K562 (cell line): ENCODE results near the gene ZMYND19. TPM values are rescaled to one million over a fixed set of nuclear protein-coding genes. Genes with fewer than 3 reads are reported as not detected.
A peak's percentile ranks its signal among the peaks of the same experiment; 100 is the strongest.

Experiments
- ATAC-seq: fragments of 200-7000 bp; cut with Tn5 transposase; 3 replicates; pipeline ENCODE4 v1.9.1; 2020; ENCODE audit warnings: moderate library complexity
- BruUV-seq: library from RNA; stranded (reverse); fragments of 400-500 nt; replicated peaks from 2 replicates; lab custom pipeline; 2021; lab: Mats Ljungman, UMichigan
- CTCF ChIA-PET: fragments of 300-600 bp; formaldehyde crosslinking; extraction: SDS; loops from one replicate; lab custom pipeline; 2021; ENCODE audit warnings: low intra/inter-chr PET ratio; lab: Yijun Ruan, JAX
- POLR2A ChIA-PET: fragments of 300-600, 350-650 bp; sonication (Branson Sonifier 250); formaldehyde crosslinking; extraction: SDS; loops from one replicate; lab custom pipeline; 2021; ENCODE audit warnings: antibody characterized with exemption, inconsistent platforms; lab: Yijun Ruan, JAX
- DNase-seq, 4 experiments: peaks; one replicate each; pipeline versions ENCODE4 v3.0.0 to v3.0.0-alpha.2; 2011 to 2018; ENCODE audit warnings: low spot score in 3 of 4, mixed read lengths in 3 of 4; ENCODE audit errors: extremely low read depth in 1 of 4
- FAIRE-seq: peaks from 2 replicates; lab custom pipeline; 2011; peaks lifted over from hg19 to GRCh38; lab: Jason Lieb, UNC
- H2AFZ ChIP-seq: 2 replicates; pipeline ENCODE4 v1.6.0; 2011; ENCODE audit warnings: low read depth, low read length, control low read depth, inconsistent platforms
- H3K27ac ChIP-seq: fragments of 200-600 bp; 3 replicates; pipeline ENCODE4 v1.8.0; 2011; ENCODE audit warnings: low read depth, mild to moderate bottlenecking, control low read depth, inconsistent platforms, low read length, moderate library complexity, mixed read lengths; ENCODE audit errors: extremely low read depth
- H3K27me3 ChIP-seq, 2 experiments: fragments of 300-600 bp in 1 of 2; 2 replicates in 1 of 2; 3 replicates in 1 of 2; pipeline versions ENCODE4 v1.6.0 to v1.8.0; 2011; ENCODE audit warnings: inconsistent platforms in 2 of 2, low read length in 2 of 2, mild to moderate bottlenecking in 1 of 2, mixed read lengths in 1 of 2, moderate library complexity in 1 of 2; ENCODE audit not compliant: control insufficient read depth in 2 of 2, insufficient read depth in 2 of 2
- H3K36me3 ChIP-seq: fragments of 300-600 bp; 3 replicates; pipeline ENCODE4 v1.8.0; 2011; ENCODE audit warnings: mild to moderate bottlenecking, low read length, inconsistent platforms; ENCODE audit not compliant: control insufficient read depth, insufficient read depth
- H3K4me1 ChIP-seq, 2 experiments: fragments of 200-600 bp in 1 of 2; replicated peaks in 1 of 2; 2 replicates in 1 of 2; 3 replicates in 1 of 2; pipeline versions ENCODE4 v1.5.1 to v1.8.0; 2011; ENCODE audit warnings: inconsistent platforms in 2 of 2, low read length in 2 of 2, mild to moderate bottlenecking in 1 of 2, mixed read lengths in 1 of 2, moderate library complexity in 1 of 2; ENCODE audit not compliant: control insufficient read depth in 2 of 2, insufficient read depth in 2 of 2
- H3K4me2 ChIP-seq: 2 replicates; pipeline ENCODE4 v1.6.1; 2011; ENCODE audit warnings: low read length, control low read depth, inconsistent platforms, mixed read lengths; ENCODE audit not compliant: insufficient read depth
- H3K4me3 ChIP-seq: fragments of 200-600 bp; sonication (generic), shearing (Covaris generic); 2 replicates; pipeline ENCODE4 v1.5.1; 2016; ENCODE audit warnings: control low read depth, inconsistent platforms
- H3K79me2 ChIP-seq: fragments of 200-600 bp; 3 replicates; pipeline ENCODE4 v1.8.0; 2011; ENCODE audit warnings: low read length, inconsistent platforms; ENCODE audit not compliant: control insufficient read depth, insufficient read depth
- H3K9ac ChIP-seq, 2 experiments: 2 replicates each; pipeline versions ENCODE4 v1.6.0 to v1.6.1; 2011; ENCODE audit warnings: low read depth in 2 of 2, low read length in 2 of 2, control low read depth in 1 of 2, inconsistent platforms in 1 of 2, mild to moderate bottlenecking in 1 of 2, mixed read lengths in 1 of 2; ENCODE audit not compliant: insufficient read depth in 1 of 2
- H3K9me1 ChIP-seq: one replicate; pipeline ENCODE4 v1.6.0; 2011; ENCODE audit warnings: inconsistent platforms, mild to moderate bottlenecking, low read length, moderate library complexity; ENCODE audit not compliant: control insufficient read depth, insufficient read depth
- H3K9me3 ChIP-seq: replicated peaks from 2 replicates; pipeline ENCODE4 v1.5.1; 2011; ENCODE audit warnings: low read depth, low read length, inconsistent platforms; ENCODE audit not compliant: control insufficient read depth, insufficient read depth
- H4K20me1 ChIP-seq: replicated peaks from 2 replicates; pipeline ENCODE4 v1.6.1; 2011; ENCODE audit warnings: low read length, inconsistent platforms, mixed read lengths; ENCODE audit not compliant: control insufficient read depth, insufficient read depth
- ARID1B ChIP-seq: fragments of 450-650 bp; IDR thresholded peaks from 2 replicates; pipeline ENCODE4 v1.6.1; 2016; ENCODE audit warnings: antibody characterized with exemption, mild to moderate bottlenecking, inconsistent platforms
- CTBP1 ChIP-seq: fragments of 450-650 bp; IDR thresholded peaks from 2 replicates; pipeline ENCODE4 v1.6.1; 2016; ENCODE audit warnings: borderline replicate concordance
- JUN ChIP-seq, 2 experiments: sonication (generic) in 1 of 2; formaldehyde crosslinking in 1 of 2; IDR thresholded peaks; 2 replicates each; pipeline versions ENCODE4 v1.6.1 to v1.8.0; 2012 to 2022; ENCODE audit warnings: borderline replicate concordance in 2 of 2, mild to moderate bottlenecking in 2 of 2, improper control_type of control experiment in 1 of 2, low read depth in 1 of 2, low read length in 1 of 2, missing genetic modification reagents in 1 of 2
- SIRT6 ChIP-seq: IDR thresholded peaks from one replicate; pipeline ENCODE4 v1.6.1; 2012; ENCODE audit warnings: low read depth, mild to moderate bottlenecking, control low read depth, inconsistent platforms, low read length, moderate library complexity
- SNRNP70 ChIP-seq: fragments of 200-400 bp; formaldehyde crosslinking; optimal IDR thresholded peaks from 2 replicates; pipeline ENCODE3; 2017; ENCODE audit warnings: low read depth, low read length
- WGBS: fragments of 100-300 bp; shearing (Covaris generic); methylation state at CpG from one replicate; pipeline ENCODE4 v1.1.6; 2016; ENCODE audit warnings: low coverage, mixed read lengths; ENCODE audit not compliant: insufficient coverage; ENCODE audit errors: missing lambda C conversion rate; 5-methylcytosine and 5-hydroxymethylcytosine counted together
- in situ Hi-C: fragments of 300-500 bp; cut with MboI; formaldehyde crosslinking; loops from 4 replicates; pipeline ENCODE4 v1.15.0; 2018; ENCODE audit warnings: inconsistent platforms, mixed read lengths
- intact Hi-C: fragments of 100-400 bp; cut with micrococcal nuclease; formaldehyde crosslinking; loops from 2 replicates; pipeline ENCODE4 v1.14.2; 2022
- polyA plus RNA-seq, 8 experiments: library from polyadenylated mRNA; depleted of rRNA in 4 of 8; stranded (reverse) in 5 of 8; unstranded in 3 of 8; fragments of >200 nt; fragmentation: Nextera tagmentation in 2 of 8; fragmentation: Illumina TruSeq in 1 of 8; extraction: Ambion mirVana in 2 of 8; extraction: Trizol in 1 of 8; gene quantifications; 2 replicates each; pipeline versions ENCODE4 v1.2.1 to v1.2.3, GENCODE V29; 2011 to 2014; ENCODE audit warnings: inconsistent platforms in 1 of 8, missing spikeins in 1 of 8
- total RNA-seq, 7 experiments: library from RNA; depleted of rRNA in 6 of 7; stranded (reverse); fragments of >200 nt in 6 of 7; fragmentation: Illumina TruSeq in 2 of 7; extraction: Trizol in 2 of 7; gene quantifications; 2 replicates each; pipeline versions ENCODE4 v1.2.1 to v1.2.3, GENCODE V29; 2011 to 2021; ENCODE audit warnings: low replicate concordance in 1 of 7
- TF ChIP-seq, protein P1 (sequence below), 2 experiments: fragments of 450-650 bp; IDR thresholded peaks; 2 replicates each; pipeline ENCODE4 v1.6.1; 2016; ENCODE audit warnings: mild to moderate bottlenecking in 2 of 2, borderline replicate concordance in 1 of 2, low read depth in 1 of 2, moderate library complexity in 1 of 2

The ZMYND19 gene
- total and polyA plus RNA-seq, 9 of the 15 experiments (the other 6 are each of a cell fraction or from before 2014, with no cell fraction given): 1.0 to 86.7 (median 44.0) TPM

DNA sequence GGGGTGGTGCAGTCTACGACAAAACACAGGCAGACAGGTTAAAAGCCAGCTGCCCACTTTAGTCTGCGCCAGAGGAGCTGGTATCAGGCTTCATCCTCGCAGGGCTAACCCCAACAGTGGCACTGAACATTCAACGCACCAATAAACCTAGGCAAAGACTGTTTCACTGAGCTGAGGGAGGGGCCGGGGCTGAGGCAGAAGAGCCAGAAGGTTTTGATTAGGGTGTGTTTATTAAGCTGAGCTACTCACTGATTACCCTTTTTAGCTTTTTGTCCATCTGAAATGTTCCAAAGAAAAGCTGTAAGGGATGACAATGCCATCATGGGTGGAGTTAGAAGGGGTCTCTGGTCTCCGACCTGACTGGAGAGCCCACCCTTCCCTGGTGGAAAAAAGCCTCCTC is 1.4 kb downstream of the ZMYND19 start:
- CTCF ChIA-PET: no interaction called here

More for the DNA sequence above, 1.4 kb downstream of the ZMYND19 start:
- BruUV-seq: TSS peak; percentile 56
- no peak for DNase-seq
- no peaks in the 10 kb centered on the region for H3K9me1 ChIP-seq
- H4K20me1 ChIP-seq: peaks cover 19% of the 10 kb centered on the region; the same call in 1 of the 2 replicates
- in situ Hi-C loops: no loop called here
- peaks cover 52% of the 10 kb centered on the region; the same call in 2 of the 3 replicates for H3K36me3 ChIP-seq
- H3K27ac ChIP-seq: peak overlapping the region; percentile 76; the same call in 2 of the 3 replicates
- TF ChIP-seq, protein P1, sequence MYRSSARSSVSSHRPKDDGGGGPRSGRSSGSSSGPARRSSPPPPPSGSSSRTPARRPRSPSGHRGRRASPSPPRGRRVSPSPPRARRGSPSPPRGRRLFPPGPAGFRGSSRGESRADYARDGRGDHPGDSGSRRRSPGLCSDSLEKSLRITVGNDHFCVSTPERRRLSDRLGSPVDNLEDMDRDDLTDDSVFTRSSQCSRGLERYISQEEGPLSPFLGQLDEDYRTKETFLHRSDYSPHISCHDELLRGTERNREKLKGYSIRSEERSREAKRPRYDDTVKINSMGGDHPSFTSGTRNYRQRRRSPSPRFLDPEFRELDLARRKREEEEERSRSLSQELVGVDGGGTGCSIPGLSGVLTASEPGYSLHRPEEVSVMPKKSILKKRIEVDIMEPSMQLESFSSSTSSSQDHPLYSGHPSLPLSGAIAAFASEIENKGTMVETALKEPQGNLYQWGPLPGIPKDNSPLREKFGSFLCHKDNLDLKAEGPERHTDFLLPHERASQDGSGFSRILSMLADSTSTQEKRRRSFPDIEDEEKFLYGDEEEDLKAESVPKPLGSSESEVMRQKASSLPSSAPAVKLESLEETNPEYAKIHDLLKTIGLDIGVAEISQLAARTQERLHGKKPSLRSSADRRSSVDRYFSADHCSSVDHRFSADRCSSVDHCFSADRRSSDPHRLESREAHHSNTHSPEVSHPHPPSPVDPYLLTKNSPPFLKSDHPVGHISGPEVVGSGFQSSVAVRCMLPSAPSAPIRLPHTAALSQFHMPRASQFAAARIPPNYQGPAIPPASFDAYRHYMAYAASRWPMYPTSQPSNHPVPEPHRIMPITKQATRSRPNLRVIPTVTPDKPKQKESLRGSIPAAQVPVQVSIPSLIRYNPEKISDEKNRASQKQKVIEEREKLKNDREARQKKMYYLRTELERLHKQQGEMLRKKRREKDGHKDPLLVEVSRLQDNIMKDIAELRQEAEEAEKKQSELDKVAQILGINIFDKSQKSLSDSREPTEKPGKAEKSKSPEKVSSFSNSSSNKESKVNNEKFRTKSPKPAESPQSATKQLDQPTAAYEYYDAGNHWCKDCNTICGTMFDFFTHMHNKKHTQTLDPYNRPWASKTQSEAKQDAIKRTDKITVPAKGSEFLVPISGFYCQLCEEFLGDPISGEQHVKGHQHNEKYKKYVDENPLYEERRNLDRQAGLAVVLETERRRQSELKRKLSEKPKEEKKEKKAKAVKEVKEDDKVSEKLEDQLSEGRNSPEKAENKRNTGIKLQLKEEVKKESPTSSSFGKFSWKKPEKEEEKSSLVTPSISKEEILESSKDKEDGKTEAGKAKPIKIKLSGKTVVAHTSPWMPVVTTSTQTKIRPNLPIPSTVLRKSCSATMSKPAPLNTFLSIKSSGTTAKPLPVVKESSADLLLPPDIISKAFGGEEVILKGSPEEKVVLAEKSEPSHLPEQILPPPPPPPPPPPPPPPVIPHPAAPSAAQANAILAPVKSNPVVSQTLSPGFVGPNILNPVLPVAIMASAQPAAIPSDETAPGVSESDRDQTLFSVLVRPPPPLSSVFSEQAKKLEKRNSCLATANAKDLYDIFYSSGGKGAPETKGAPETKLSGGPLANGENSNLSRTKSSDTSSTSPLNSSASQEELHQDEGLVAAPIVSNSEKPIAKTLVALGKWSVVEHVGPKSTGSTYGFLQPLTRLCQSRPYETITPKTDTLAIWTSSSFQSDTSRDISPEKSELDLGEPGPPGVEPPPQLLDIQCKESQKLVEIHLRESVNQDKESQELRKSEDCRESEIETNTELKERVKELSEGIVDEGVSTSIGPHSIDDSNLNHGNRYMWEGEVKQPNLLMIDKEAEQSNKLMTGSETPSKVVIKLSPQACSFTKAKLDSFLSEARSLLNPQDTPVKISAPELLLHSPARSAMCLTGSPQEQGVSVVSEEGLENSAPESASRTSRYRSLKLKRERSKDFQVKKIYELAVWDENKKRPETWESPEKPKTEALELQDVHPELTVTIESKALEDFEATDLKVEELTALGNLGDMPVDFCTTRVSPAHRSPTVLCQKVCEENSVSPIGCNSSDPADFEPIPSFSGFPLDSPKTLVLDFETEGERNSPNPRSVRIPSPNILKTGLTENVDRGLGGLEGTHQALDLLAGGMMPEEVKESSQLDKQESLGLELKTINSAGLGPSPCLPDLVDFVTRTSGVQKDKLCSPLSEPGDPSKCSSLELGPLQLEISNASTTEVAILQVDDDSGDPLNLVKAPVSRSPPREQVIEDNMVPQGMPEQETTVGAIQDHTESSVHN (IDR thresholded peaks at IDR 0.05; ENCODE audit: borderline replicate concordance in 1 of 2, low read depth in 1 of 2): no peak
- no peak for TF ChIP-seq JUN (IDR thresholded peaks at IDR 0.05; ENCODE audit: borderline replicate concordance, low read depth, low read length)
- TF ChIP-seq JUN (CRISPR knock-in tag; IDR thresholded peaks at IDR 0.05; ENCODE audit: borderline replicate concordance): no peak
- no peak for TF ChIP-seq ARID1B
- no peak for TF ChIP-seq SIRT6
- TF ChIP-seq SNRNP70: no peak
- TF ChIP-seq CTBP1: no peak
- TF ChIP-seq, all 486 proteins: peak for 0
- H3K4me1 ChIP-seq: peaks cover 27 to 58% of the 10 kb centered on the region in 2 experiments; a peak in 4 of 5 replicates
- ATAC-seq (no peak), FAIRE-seq (no peak)
- H3K9me3 ChIP-seq: no peaks in the 10 kb centered on the region
- H3K27me3 ChIP-seq: no peaks in the 10 kb centered on the region
- no peak overlapping the region for H2AFZ ChIP-seq
- H3K4me2 ChIP-seq: peak overlapping the region; percentile 92
- intact Hi-C loops: loop anchor here (10.0 kb wide), 1 partner anchor 86 kb away; no protein-coding TSS in a partner anchor
- 84% methylated on average over 6 of the region's 6 CpGs for WGBS
- H3K79me2 ChIP-seq: peaks cover 35% of the 10 kb centered on the region
- POLR2A ChIA-PET: interaction anchor here (0.7 to 1.3 kb wide), 6 partner anchors 9 to 164 kb away, joined by 3 to 6 read pairs (median 3); partner anchors contain the start of gene DPH7
- peak overlapping the region; percentile 82 to 99 for H3K9ac ChIP-seq
- H3K4me3 ChIP-seq: peak overlapping the region; percentile 73; the same call in 1 of the 2 replicates
